Type B pancreatic cell (in vitro differentiated cells): Measurements from ENCODE around the gene TMEM250. TPM values are rescaled to one million over a fixed set of nuclear protein-coding genes. Genes with fewer than 3 reads are reported as not detected.

Experiments used
- DNase-seq: peaks from one replicate; pipeline ENCODE4 v3.0.0; 2021; ENCODE audit warnings: mixed read lengths; ENCODE audit not compliant: unreplicated experiment; ENCODE audit errors: extremely low spot score
- H3K27ac Mint-ChIP-seq: 2 replicates; pipeline ENCODE4 v1.8.0; 2021; ENCODE audit warnings: mild to moderate bottlenecking, mixed read lengths
- H3K27me3 Mint-ChIP-seq: 2 replicates; pipeline ENCODE4 v1.8.0; 2021; ENCODE audit warnings: mixed read lengths
- H3K36me3 Mint-ChIP-seq: 2 replicates; pipeline ENCODE4 v1.8.0; 2021; ENCODE audit warnings: mixed read lengths
- H3K4me1 Mint-ChIP-seq: one replicate; pipeline ENCODE4 v1.8.0; 2021; ENCODE audit warnings: mixed read lengths; ENCODE audit not compliant: unreplicated experiment
- H3K4me3 Mint-ChIP-seq: 2 replicates; pipeline ENCODE4 v1.8.0; 2021; ENCODE audit warnings: mild to moderate bottlenecking, mixed read lengths
- H3K9me3 Mint-ChIP-seq: 2 replicates; pipeline ENCODE4 v1.8.0; 2021; ENCODE audit warnings: mixed read lengths
- total RNA-seq: library from RNA; stranded (reverse); gene quantifications from 2 replicates; pipeline ENCODE4 v1.2.1, GENCODE V29; 2021; ENCODE audit warnings: low replicate concordance
- TF ChIP-seq, protein P1 (sequence below): fragments of 200-600 bp; sonication (generic); conservative IDR thresholded peaks from 2 replicates; pipeline ENCODE4 v1.5.0; 2021; ENCODE audit warnings: antibody characterized with exemption, mild to moderate bottlenecking

Gene TMEM250
- total RNA-seq, 1 donor from 2014 or later, result 37.9 TPM

DNA sequence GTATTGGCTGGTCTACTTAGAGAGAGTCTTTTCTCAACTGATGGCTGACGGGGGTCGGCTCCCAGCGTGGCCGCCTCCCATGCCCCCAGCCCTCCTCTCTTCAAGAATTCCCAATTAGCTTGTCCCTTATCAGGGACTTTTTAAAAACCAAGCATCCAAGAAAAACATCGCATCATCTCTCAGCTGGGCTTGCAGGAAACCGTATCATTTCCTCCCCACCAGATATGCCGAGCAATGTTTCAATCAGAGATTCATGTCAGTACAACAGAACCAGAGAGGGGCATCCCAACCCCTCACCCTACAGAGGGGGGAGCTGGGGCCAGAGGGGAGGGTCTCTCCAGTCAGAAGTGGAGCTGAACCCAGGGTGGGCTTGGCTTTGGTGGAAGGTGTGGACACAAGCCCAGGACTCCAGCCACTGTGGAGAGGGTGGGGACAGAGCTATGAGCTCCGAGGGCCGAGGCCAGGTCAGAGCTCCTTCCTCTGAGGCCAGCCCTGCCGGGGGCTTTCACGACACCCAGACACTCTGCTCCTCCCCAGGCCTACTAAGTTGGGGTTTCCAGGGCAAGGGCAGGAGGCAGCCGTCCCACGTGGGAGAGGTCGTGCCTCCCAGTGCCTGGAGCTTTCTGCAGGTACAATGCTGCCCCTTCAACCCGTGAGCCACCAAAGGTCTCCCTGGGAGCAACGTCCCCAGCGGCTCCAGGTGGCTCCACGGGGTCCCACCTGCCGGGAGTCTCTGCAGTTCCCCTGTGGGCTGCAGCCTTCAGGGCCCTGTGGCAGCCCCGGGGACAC is 39.0 kb upstream of the TMEM250 start:
- peaks cover 18% of the 10 kb centered on the region for H3K4me1 Mint-ChIP-seq
- H3K4me3 Mint-ChIP-seq, result no peak overlapping the region
- no peak for DNase-seq
- no peaks in the 10 kb centered on the region for H3K36me3 Mint-ChIP-seq
- no peak overlapping the region for H3K27ac Mint-ChIP-seq
- no peaks in the 10 kb centered on the region for H3K9me3 Mint-ChIP-seq
- H3K27me3 Mint-ChIP-seq, result peaks cover 24% of the 10 kb centered on the region
- TF ChIP-seq, protein P1, sequence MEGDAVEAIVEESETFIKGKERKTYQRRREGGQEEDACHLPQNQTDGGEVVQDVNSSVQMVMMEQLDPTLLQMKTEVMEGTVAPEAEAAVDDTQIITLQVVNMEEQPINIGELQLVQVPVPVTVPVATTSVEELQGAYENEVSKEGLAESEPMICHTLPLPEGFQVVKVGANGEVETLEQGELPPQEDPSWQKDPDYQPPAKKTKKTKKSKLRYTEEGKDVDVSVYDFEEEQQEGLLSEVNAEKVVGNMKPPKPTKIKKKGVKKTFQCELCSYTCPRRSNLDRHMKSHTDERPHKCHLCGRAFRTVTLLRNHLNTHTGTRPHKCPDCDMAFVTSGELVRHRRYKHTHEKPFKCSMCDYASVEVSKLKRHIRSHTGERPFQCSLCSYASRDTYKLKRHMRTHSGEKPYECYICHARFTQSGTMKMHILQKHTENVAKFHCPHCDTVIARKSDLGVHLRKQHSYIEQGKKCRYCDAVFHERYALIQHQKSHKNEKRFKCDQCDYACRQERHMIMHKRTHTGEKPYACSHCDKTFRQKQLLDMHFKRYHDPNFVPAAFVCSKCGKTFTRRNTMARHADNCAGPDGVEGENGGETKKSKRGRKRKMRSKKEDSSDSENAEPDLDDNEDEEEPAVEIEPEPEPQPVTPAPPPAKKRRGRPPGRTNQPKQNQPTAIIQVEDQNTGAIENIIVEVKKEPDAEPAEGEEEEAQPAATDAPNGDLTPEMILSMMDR, result no peak

DNA sequence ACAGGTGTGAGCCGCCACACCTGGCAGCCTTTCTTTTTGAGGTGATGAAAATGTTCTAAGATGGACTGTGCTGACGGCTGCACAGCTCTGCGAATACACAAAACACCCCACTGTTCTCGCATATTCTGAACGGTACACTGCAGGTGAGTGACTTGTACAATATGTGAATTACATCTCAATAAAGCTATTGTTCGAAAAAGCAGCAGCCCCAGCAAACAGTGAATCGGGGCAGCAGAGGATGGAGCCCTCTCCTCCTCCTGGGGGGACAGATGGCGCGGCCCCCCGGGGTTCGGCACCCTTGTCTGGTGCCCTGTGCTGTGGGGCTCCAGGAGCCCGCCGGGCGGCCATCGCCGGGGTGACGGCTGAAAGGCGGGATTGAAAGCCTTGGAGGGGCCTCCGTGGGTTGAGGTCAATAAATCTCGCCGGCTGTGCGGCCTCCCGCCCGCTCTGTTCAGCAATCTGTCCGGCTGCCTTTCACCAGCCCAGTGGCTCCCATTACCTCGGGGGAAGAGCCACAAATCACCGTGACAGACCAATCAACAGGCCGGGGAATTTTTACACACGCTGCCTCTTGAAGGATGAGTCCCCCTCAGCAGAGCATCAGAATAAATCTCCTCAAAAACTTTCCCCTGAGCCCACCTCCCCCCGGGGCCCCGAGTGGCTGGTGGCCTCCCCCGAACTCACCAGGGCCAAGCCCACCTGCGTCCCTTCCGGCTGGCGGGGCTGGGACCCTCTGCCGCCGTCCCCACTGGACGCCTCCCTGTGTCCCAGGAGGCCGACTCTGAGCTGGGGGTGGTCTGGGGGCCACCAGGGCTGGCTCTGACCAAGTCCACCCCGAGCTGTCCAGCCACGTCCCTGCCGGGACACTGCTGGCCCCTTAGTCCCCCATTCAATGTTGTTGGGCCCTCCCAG is 37.8 kb upstream of the TMEM250 start:
- Mint-ChIP-seq H3K27ac (no peak overlapping the region), H3K4me3 (no peak overlapping the region), H3K4me1 (peaks cover 25% of the 10 kb centered on the region), H3K27me3 (peaks cover 31% of the 10 kb centered on the region), H3K9me3 (no peaks in the 10 kb centered on the region), H3K36me3 (no peaks in the 10 kb centered on the region)
- no peak for DNase-seq
- TF ChIP-seq, protein P1, result no peak

DNA sequence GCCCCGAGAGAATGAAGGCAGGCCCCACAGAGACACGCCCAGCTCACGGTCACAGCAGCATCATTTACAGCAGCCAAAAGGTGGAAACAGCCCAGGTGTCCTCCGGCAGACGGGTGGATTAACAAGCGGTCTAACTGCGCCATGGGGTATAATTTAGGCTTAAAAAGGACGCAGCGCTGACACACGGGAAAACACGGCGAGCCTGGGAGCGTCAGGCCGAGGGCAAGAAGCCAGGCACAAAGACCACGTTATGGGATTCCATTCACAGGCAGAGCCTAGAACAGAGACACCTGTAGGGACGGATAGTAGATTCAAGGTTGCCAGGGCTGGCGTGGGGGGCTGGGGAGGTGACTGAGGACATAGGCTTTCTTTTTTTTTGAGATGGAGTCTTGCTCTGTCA is 36.9 kb upstream of the TMEM250 start:
- no peak for DNase-seq
- Mint-ChIP-seq H3K4me3 (no peak overlapping the region), H3K27ac (no peak overlapping the region), H3K9me3 (no peaks in the 10 kb centered on the region), H3K4me1 (peaks cover 18% of the 10 kb centered on the region), H3K36me3 (no peaks in the 10 kb centered on the region), H3K27me3 (peaks cover 32% of the 10 kb centered on the region)
- TF ChIP-seq, protein P1, result no peak

DNA sequence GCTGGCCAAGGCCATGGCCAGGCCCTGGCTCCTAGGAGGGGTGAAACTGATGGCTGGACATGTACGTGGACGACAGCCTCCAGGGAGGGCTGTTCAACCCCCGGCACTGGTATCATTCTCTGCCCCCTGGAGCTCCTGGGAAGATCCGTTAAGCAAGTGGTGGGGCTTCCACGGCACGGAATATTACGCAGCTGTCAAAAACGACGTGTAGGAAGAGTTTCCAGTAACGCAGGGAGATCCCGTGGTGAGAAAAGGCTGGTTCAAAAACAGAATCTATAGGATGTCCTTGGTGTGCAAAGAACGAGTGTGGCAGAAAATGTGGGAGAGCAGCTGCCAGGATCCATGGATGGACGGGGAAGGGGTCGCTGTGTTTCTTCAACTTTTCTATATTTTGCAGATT is 36.3 kb upstream of the TMEM250 start:
- no peak overlapping the region for H3K4me3 Mint-ChIP-seq

DNA sequence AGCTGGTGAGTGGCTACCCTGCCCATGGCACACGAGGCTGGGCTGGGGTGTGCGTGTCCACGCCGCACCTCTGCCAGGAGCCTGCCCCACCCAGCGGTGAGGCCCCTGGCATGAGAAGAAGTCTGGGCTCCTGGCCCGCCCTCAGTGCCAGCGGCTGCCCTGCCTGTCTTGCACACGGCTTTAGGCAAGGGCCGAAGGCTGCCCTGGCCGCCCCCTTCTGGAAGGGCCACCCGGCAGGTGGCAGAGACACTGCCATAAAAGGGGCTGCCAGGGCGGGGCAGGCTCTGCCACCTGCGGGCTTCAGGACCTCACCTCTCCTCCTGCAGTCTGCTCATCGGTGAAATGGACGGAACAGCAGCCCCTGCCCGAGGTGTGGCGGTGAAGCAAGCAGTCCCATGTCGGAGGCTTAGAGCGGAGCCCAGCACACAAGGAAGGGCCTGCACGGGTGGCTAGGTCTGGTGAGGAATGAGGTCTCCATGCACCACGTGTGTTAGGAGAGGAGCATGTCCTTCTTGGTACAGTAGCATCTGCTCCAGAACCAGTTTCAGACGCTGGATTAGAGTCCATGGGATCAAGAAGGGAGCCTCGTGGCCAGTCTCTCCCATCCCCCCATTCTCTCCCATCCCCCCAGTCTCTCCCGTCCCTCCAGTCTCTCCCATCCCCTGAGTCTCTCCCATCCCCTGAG is 34.8 kb upstream of the TMEM250 start:
- Mint-ChIP-seq H3K27ac (no peak overlapping the region), H3K9me3 (no peaks in the 10 kb centered on the region), H3K4me3 (no peak overlapping the region), H3K27me3 (peaks cover 29% of the 10 kb centered on the region), H3K36me3 (no peaks in the 10 kb centered on the region), H3K4me1 (peaks cover 18% of the 10 kb centered on the region)
- no peak for DNase-seq
- TF ChIP-seq, protein P1, result no peak

More for the DNA sequence above, 36.3 kb upstream of the TMEM250 start:
- peaks cover 32% of the 10 kb centered on the region for H3K27me3 Mint-ChIP-seq
- no peak for DNase-seq
- no peaks in the 10 kb centered on the region for H3K36me3 Mint-ChIP-seq
- peaks cover 18% of the 10 kb centered on the region for H3K4me1 Mint-ChIP-seq
- TF ChIP-seq, protein P1, result no peak
- no peak overlapping the region for H3K27ac Mint-ChIP-seq
- no peaks in the 10 kb centered on the region for H3K9me3 Mint-ChIP-seq
